T-cell (primary cell): Measurements from ENCODE around the gene PTGDR2. TPM values are rescaled to one million over a fixed set of nuclear protein-coding genes. Genes with fewer than 3 reads are reported as not detected.

Source experiments
- ATAC-seq, 4 experiments: fragments of 200-7000 bp in 3 of 4; fragments of 150-1000 bp in 1 of 4; cut with Tn5 transposase; replicated peaks in 1 of 4; 1 replicate in 3 of 4; 2 replicates in 1 of 4; pipeline ENCODE4 v1.10.0; 2021; ENCODE audit warnings: moderate library complexity in 3 of 4, mild to moderate bottlenecking in 2 of 4, moderate number of reproducible peaks in 1 of 4
- CTCF ChIA-PET, 2 donors: fragments of 300-600 bp; sonication (Branson Sonifier 250); formaldehyde crosslinking; loops; one replicate each; lab custom pipeline; 2022; ENCODE audit warnings: antibody characterized with exemption in 2 of 2; lab: Charles Lee
- POLR2A ChIA-PET, 2 donors: fragments of 300-600 bp; sonication (Branson Sonifier 250); formaldehyde crosslinking; loops; one replicate each; lab custom pipeline; 2022; ENCODE audit warnings: antibody characterized with exemption in 2 of 2; lab: Charles Lee
- DNase-seq, 35 experiments: peaks; one replicate each; pipeline versions ENCODE4 v3.0.0 to v3.0.0-alpha.2; 2013 to 2023
- H3K27ac ChIP-seq: one replicate; pipeline ENCODE4 v1.5.1; 2013; ENCODE audit warnings: low read length
- H3K27me3 ChIP-seq, 2 experiments: replicated peaks in 1 of 2; 1 replicate in 1 of 2; 2 replicates in 1 of 2; pipeline versions ENCODE4 v1.6.1 to v1.7.0; 2013; ENCODE audit warnings: low read length in 1 of 2, mixed read lengths in 1 of 2; ENCODE audit not compliant: control insufficient read depth in 2 of 2, insufficient read depth in 2 of 2; ENCODE audit errors: extremely low read depth in 1 of 2
- H3K36me3 ChIP-seq, 2 donors: 1 replicate in 1 of 2; 2 replicates in 1 of 2; pipeline versions ENCODE4 v1.6.1 to v1.7.0; 2013; ENCODE audit warnings: low read length in 1 of 2; ENCODE audit not compliant: control insufficient read depth in 2 of 2, insufficient read depth in 1 of 2; ENCODE audit errors: extremely low read depth in 1 of 2
- H3K4me1 ChIP-seq, 2 experiments: 1 replicate in 1 of 2; 2 replicates in 1 of 2; pipeline versions ENCODE4 v1.6.1 to v1.7.0; 2013; ENCODE audit warnings: low read length in 2 of 2, mixed read lengths in 1 of 2; ENCODE audit not compliant: insufficient read depth in 2 of 2, control insufficient read depth in 1 of 2; ENCODE audit errors: extremely low read depth in 1 of 2
- H3K4me3 ChIP-seq, 2 donors: 1 replicate in 1 of 2; 2 replicates in 1 of 2; pipeline versions ENCODE4 v1.5.1 to v1.7.0; 2013; ENCODE audit warnings: mild to moderate bottlenecking in 2 of 2, low read length in 1 of 2, moderate library complexity in 1 of 2; ENCODE audit not compliant: control insufficient read depth in 1 of 2; ENCODE audit errors: extremely low read depth in 1 of 2
- H3K9me3 ChIP-seq: 2 replicates; pipeline ENCODE4 v1.7.0; 2013
- H3K27ac Mint-ChIP-seq, 2 donors: one replicate each; pipeline ENCODE4 v1.8.0; 2020 to 2021; ENCODE audit warnings: mild to moderate bottlenecking in 2 of 2, mixed read lengths in 2 of 2
- H3K27me3 Mint-ChIP-seq, 2 donors: one replicate each; pipeline ENCODE4 v1.8.0; 2021 to 2022; ENCODE audit warnings: mixed read lengths in 2 of 2
- H3K36me3 Mint-ChIP-seq: one replicate; pipeline ENCODE4 v1.8.0; 2021; ENCODE audit warnings: mixed read lengths
- H3K4me1 Mint-ChIP-seq, 3 donors: one replicate each; pipeline ENCODE4 v1.8.0; 2020 to 2022; ENCODE audit warnings: mixed read lengths in 3 of 3, mild to moderate bottlenecking in 1 of 3
- H3K4me3 Mint-ChIP-seq, 3 donors: one replicate each; pipeline ENCODE4 v1.8.0; 2020 to 2022; ENCODE audit warnings: mild to moderate bottlenecking in 3 of 3, mixed read lengths in 3 of 3, moderate library complexity in 3 of 3
- H3K9me3 Mint-ChIP-seq, 3 donors: one replicate each; pipeline ENCODE4 v1.8.0; 2020 to 2022; ENCODE audit warnings: mixed read lengths in 3 of 3
- WGBS: methylation state at CpG from one replicate; pipeline ENCODE4 v1.1.5; 2013; ENCODE audit warnings: missing lambda C conversion rate; ENCODE audit not compliant: insufficient coverage; 5-methylcytosine and 5-hydroxymethylcytosine counted together
- total RNA-seq, 35 experiments: library from RNA in 6 of 35; stranded (reverse) in 6 of 35; fragments of 120-200 nt in 1 of 35; gene quantifications; one replicate each; pipeline versions ENCODE4 v1.2.1 to v1.2.4 and lab custom pipeline; 2013 to 2026

Gene PTGDR2
- total RNA-seq, 5 donors from 2014 or later (not counting 1 experiment from before 2014, with no cell fraction given) = 1.6 to 23.1 (median 2.7) TPM

- peaks cover 9 to 14% of the 10 kb centered on the region in 2 donors for H3K36me3 ChIP-seq
- POLR2A ChIA-PET = interaction anchor here (0.6 kb wide), 2 partner anchors 13 to 87 kb away, joined by 3 to 4 read pairs; no protein-coding TSS in a partner anchor
- peaks cover 6 to 13% of the 10 kb centered on the region in 2 experiments for H3K4me1 ChIP-seq
- Mint-ChIP-seq H3K9me3 (no peaks in the 10 kb centered on the region), H3K27me3 (no peaks in the 10 kb centered on the region), H3K27ac (peak overlapping the region in 1 of 2 donors; percentile 47), H3K4me1 (peaks cover 21 to 24% (median 23%) of the 10 kb centered on the region in 3 donors), H3K36me3 (peaks cover 27% of the 10 kb centered on the region), H3K4me3 (peak overlapping the region in 2 of 3 donors; percentile 29 to 70)
- no peak overlapping the region for H3K4me3 ChIP-seq
- no peak overlapping the region for H3K27ac ChIP-seq
- H3K27me3 ChIP-seq = peaks cover 0 to 2% of the 10 kb centered on the region in 2 experiments
- CTCF ChIA-PET = no interaction called here
- no peak for DNase-seq
- 58% methylated on average over 2 of the region's 8 CpGs for WGBS
- H3K9me3 ChIP-seq = no peaks in the 10 kb centered on the region
- ATAC-seq = no peak
Measured at GRCh38 chr11:60854847-60855725, 664 bp downstream of the PTGDR2 start.

DNA sequence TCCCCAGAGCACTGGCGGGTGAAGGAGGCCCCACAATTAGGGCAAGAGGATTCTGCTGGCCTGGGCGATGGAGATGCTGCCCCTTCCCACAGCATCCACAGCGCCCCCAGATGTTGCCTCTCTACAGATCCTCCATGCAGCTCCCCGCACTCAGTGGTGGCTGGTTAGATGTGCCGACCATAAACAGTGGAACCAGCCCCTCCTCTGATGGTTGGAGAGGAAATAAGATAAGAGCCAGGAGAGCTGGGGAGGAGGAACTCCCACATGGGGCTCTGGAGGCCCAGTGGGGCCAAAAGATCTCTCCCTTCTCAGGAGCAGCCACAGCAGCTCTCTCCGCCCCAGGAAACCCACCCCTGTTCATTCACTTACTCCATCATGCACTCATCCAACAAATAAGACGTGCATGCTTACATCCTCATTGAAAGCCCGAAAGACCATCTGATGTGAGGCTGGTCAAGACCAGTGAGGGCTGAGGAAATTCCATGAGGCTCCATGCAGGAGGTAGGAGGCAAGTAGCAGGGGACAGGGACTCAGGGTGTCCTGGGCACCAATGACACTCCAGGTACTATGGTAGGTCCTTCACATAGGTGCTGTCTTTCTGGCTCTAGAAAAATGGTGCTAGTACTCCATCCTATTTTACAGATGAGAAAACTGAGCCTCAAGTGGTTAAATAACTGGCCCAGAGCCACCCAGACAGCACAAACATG, 1.5 kb downstream of the PTGDR2 start:
- WGBS = 70% methylated on average over 2 of the region's 8 CpGs
- POLR2A ChIA-PET = no interaction called here
- H3K27ac ChIP-seq = no peak overlapping the region

DNA sequence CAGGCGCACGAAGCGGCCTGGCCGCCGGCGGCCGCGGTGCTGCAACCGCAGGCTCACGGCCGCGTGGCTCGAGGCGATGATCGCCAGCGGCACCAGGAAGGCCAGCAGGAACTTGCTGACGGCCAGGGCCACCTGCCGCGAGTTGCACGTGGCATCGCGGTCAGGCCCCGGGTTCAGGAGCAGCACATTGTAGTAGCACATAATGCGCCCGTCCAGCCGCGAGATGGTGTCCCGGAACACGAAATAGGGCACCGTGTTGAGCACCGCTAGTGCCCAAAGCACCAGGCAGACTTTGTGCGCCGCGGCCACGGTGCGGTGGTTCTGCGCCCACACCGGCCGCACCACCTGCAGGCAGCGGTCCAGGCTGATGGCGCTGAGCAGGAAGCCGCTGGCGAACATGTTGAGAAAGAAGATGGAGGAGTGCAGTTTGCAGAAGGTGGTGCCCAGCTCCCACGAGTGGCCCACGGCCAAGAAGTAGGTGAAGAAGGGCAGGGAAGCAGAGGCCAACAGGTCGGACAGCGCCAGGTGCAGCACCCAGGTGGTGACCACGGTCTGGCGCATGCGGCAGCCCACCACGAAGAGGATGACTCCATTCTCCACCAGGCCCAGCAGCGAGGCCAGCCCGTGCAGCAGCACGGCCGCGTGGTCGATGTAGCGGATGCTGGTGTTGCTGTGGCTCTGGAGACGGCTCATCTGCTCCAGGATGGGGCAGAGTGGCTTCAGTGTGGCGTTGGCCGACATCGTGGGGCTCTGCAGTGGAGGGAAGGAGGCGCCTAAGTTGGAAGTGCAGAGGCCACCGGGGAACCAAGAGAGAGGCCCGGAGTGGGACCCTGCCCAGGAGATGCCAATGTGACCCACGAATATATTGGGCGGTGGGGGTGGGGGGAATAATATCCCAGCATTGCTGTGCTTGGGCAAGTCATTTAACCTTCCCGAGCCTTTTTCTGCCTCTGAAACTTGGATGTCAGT, 2.5 kb downstream of the PTGDR2 start:
- H3K4me1 ChIP-seq = peaks cover 3 to 5% of the 10 kb centered on the region in 2 experiments
- H3K27me3 ChIP-seq = peaks cover 0 to 2% of the 10 kb centered on the region in 2 experiments
- CTCF ChIA-PET = no interaction called here
- H3K36me3 ChIP-seq = peaks cover 17 to 29% of the 10 kb centered on the region in 2 donors
- POLR2A ChIA-PET = no interaction called here
- no peak for ATAC-seq
- H3K27ac Mint-ChIP-seq = no peak overlapping the region
- no peaks in the 10 kb centered on the region for H3K9me3 ChIP-seq
- DNase-seq = no peak
- 96% methylated on average over 63 of the region's 68 CpGs for whole genome bisulfite sequencing
- H3K4me1 Mint-ChIP-seq = peaks cover 10 to 13% (median 10%) of the 10 kb centered on the region in 3 donors
- H3K27ac ChIP-seq = no peak overlapping the region
- H3K36me3 Mint-ChIP-seq = peaks cover 34% of the 10 kb centered on the region
- H3K4me3 ChIP-seq = no peak overlapping the region
- H3K4me3 Mint-ChIP-seq = no peak overlapping the region
- no peaks in the 10 kb centered on the region for H3K27me3 Mint-ChIP-seq
- H3K9me3 Mint-ChIP-seq = no peaks in the 10 kb centered on the region

More for the DNA sequence above, 1.5 kb downstream of the PTGDR2 start:
- Mint-ChIP-seq H3K36me3 (peaks cover 29% of the 10 kb centered on the region), H3K4me1 (peaks cover 20 to 21% (median 20%) of the 10 kb centered on the region in 3 donors), H3K27me3 (no peaks in the 10 kb centered on the region), H3K9me3 (no peaks in the 10 kb centered on the region), H3K27ac (no peak overlapping the region), H3K4me3 (peak overlapping the region in 1 of 3 donors; percentile 43)
- Histone ChIP-seq H3K9me3 (no peaks in the 10 kb centered on the region), H3K4me3 (no peak overlapping the region), H3K4me1 (peaks cover 6 to 13% of the 10 kb centered on the region in 2 experiments), H3K36me3 (peaks cover 9 to 20% of the 10 kb centered on the region in 2 donors), H3K27me3 (peaks cover 0 to 2% of the 10 kb centered on the region in 2 experiments)
- DNase-seq (no peak), ATAC-seq (no peak)
- CTCF ChIA-PET = no interaction called here

DNA sequence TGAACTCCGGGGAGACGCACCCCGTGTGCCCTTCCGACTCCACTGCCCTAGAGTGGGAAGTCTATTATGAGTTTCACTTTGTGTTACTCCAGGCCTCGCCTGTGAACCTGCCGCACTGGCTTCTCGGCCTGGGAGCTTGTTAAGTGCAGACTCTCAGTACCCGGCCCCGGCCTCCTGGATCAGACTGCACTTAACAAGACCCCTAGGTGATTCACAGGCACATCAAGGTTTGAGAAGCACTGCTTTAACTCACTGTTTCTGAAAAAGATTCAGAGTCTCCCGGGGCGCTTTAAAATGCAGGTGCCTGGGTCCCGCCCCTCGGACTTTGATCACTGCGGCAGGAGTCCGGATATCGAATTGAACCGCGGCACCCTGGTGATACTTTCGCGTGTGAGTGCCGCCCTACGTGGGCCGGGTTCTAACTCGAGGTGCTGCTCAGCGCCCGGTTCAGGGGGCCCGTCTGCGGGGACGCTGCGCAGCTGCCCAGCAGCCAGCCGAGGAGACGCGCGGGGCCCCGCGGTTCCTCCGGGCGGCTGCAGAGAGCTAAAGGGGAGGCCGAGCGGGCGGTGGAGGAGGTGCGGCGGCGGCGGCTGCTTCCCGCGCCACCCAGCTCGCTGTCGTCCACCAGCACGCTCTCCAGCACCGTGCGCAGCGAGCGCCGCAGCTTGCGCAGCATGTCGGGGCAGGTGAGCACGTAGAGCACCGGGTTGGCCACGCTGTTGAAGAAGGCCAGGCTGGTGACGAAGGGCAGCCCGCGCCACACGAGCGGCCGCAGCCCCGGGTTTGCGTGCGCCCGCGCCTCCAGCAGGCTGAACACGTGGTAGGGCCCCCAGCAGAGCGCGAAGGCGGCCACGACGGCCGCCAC, 3.4 kb downstream of the PTGDR2 start:
- no peak overlapping the region for H3K27ac Mint-ChIP-seq

DNA sequence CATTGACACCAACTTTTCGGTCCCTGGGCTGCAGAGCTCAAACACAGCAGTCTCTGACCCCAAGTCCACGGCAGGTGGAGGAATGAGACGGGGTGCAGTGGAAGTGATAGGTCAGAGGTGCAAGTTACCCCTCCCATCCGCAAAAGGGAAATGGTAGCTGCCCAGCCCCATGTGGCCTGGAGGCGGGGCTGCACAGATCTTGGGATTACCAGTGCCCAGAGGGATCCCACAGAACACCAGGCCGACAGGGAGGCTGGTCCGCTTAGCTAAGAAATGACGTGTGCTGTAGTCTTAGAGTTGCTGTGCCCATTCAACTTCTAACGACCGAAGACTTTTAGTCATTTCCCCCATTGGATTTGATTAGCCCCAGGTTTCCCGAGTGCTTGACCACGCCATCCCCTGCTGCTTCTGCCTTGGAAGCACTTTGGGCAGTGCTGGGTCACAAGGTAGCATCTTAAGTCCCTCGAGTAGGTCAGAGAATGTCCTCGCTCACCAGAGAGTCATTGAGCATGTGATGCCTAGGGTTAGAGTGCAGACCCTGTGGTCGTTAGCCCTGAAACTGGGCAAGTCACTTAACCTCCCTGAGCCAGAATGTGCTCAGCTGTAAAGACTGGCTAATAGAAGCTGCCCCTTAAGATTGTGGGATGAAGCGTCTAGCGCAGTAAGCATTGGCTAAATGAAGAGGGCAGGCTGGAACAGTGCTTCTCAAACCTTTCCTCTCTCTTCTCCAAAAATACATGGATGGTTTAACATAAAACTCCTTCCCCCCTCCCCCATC, 4.2 kb downstream of the PTGDR2 start:
- ATAC-seq (no peak), DNase-seq (no peak)
- Histone ChIP-seq H3K4me1 (peaks cover 0 to 2% of the 10 kb centered on the region in 2 experiments), H3K9me3 (no peaks in the 10 kb centered on the region), H3K36me3 (peaks cover 17 to 34% of the 10 kb centered on the region in 2 donors), H3K4me3 (no peak overlapping the region), H3K27me3 (peaks cover 0 to 2% of the 10 kb centered on the region in 2 experiments), H3K27ac (no peak overlapping the region)
- peaks cover 34% of the 10 kb centered on the region for H3K36me3 Mint-ChIP-seq
- no peaks in the 10 kb centered on the region for H3K9me3 Mint-ChIP-seq
- CTCF ChIA-PET = no interaction called here
- peaks cover 4 to 9% (median 6%) of the 10 kb centered on the region in 3 donors for H3K4me1 Mint-ChIP-seq
- no peaks in the 10 kb centered on the region for H3K27me3 Mint-ChIP-seq
- POLR2A ChIA-PET = interaction anchor here in 1 of 2 donors (0.6 kb wide), 1 partner anchor 15 kb away, joined by 3 read pairs; no protein-coding TSS in a partner anchor
- no peak overlapping the region for H3K27ac Mint-ChIP-seq
- WGBS = 96% methylated on average over 12 of the region's 17 CpGs
- H3K4me3 Mint-ChIP-seq = no peak overlapping the region

More for the DNA sequence above, 3.4 kb downstream of the PTGDR2 start:
- POLR2A ChIA-PET = interaction anchor here in 1 of 2 donors (0.6 kb wide), 1 partner anchor 15 kb away, joined by 3 read pairs; no protein-coding TSS in a partner anchor
- DNase-seq (no peak), ATAC-seq (no peak)
- CTCF ChIA-PET = no interaction called here
- Mint-ChIP-seq H3K27me3 (no peaks in the 10 kb centered on the region), H3K4me3 (no peak overlapping the region), H3K36me3 (peaks cover 34% of the 10 kb centered on the region), H3K4me1 (peaks cover 3 to 9% (median 6%) of the 10 kb centered on the region in 3 donors), H3K9me3 (no peaks in the 10 kb centered on the region)
- WGBS = 98% methylated on average over 62 of the region's 78 CpGs
- no peaks in the 10 kb centered on the region for H3K9me3 ChIP-seq
- peaks cover 0 to 2% of the 10 kb centered on the region in 2 experiments for H3K4me1 ChIP-seq
- H3K36me3 ChIP-seq = peaks cover 17 to 34% of the 10 kb centered on the region in 2 donors
- no peak overlapping the region for H3K27ac ChIP-seq
- peaks cover 0 to 2% of the 10 kb centered on the region in 2 experiments for H3K27me3 ChIP-seq
- no peak overlapping the region for H3K4me3 ChIP-seq
